GM12878 (cell line): Measurements from ENCODE around the gene IMPG2. TPM values are rescaled to one million over a fixed set of nuclear protein-coding genes. Genes with fewer than 3 reads are reported as not detected.
A peak's percentile ranks its signal among the peaks of the same experiment; 100 is the strongest.

ENCODE experiments used
- ATAC-seq: fragments of 200-7000 bp; cut with Tn5 transposase; 3 replicates; pipeline ENCODE4 v1.9.1; 2020; ENCODE audit warnings: mild to moderate bottlenecking, moderate library complexity
- BruUV-seq: library from RNA; stranded (reverse); fragments of 400-500 nt; replicated peaks from 2 replicates; lab custom pipeline; 2021; lab: Mats Ljungman, UMichigan
- CTCF ChIA-PET: fragments of 300-600 bp; sonication (Branson Sonifier 250); formaldehyde crosslinking; extraction: SDS; loops from one replicate; lab custom pipeline; 2021; ENCODE audit warnings: inconsistent platforms; lab: Yijun Ruan, JAX
- POLR2A ChIA-PET: fragments of 350-600 bp; formaldehyde crosslinking; extraction: SDS; loops from one replicate; lab custom pipeline; 2021; ENCODE audit warnings: inconsistent platforms; lab: Charles Lee
- RAD21 ChIA-PET: fragments of 300-600 bp; sonication (Branson Sonifier 250); formaldehyde crosslinking; loops from one replicate; lab custom pipeline; 2023; ENCODE audit warnings: antibody characterized with exemption; ENCODE audit not compliant: unreplicated experiment; lab: Charles Lee
- SMC1A ChIA-PET: fragments of 300-600 bp; sonication (Branson Sonifier 250); formaldehyde crosslinking; loops from one replicate; lab custom pipeline; 2023; ENCODE audit not compliant: unreplicated experiment, uncharacterized antibody; lab: Charles Lee
- DNase-seq: peaks from one replicate; pipeline ENCODE4 v3.0.0-alpha.2; 2011; ENCODE audit warnings: low read depth, low spot score
- FAIRE-seq: peaks from 3 replicates; lab custom pipeline; 2011; peaks lifted over from hg19 to GRCh38; lab: Jason Lieb, UNC
- H2AFZ ChIP-seq: 2 replicates; pipeline ENCODE4 v1.6.0; 2011; ENCODE audit warnings: low read depth, low read length, control low read depth; ENCODE audit not compliant: control insufficient read depth
- H3K27ac ChIP-seq: 2 replicates; pipeline ENCODE4 v1.5.1; 2011; ENCODE audit warnings: control low read depth; ENCODE audit not compliant: control insufficient read depth, insufficient read depth
- H3K27me3 ChIP-seq, 2 experiments: replicated peaks in 1 of 2; 2 replicates each; pipeline versions ENCODE4 v1.6.0 to v1.6.1; 2011; ENCODE audit warnings: low read length in 1 of 2; ENCODE audit not compliant: control insufficient read depth in 2 of 2, insufficient read depth in 2 of 2
- H3K36me3 ChIP-seq, 2 experiments: 2 replicates each; pipeline ENCODE4 v1.5.1; 2011; ENCODE audit warnings: low read length in 1 of 2; ENCODE audit not compliant: control insufficient read depth in 2 of 2, insufficient read depth in 2 of 2
- H3K4me1 ChIP-seq: 2 replicates; pipeline ENCODE4 v1.6.1; 2011; ENCODE audit warnings: mild to moderate bottlenecking, low read length, moderate library complexity, mixed read lengths; ENCODE audit not compliant: control insufficient read depth, insufficient read depth
- H3K4me2 ChIP-seq: 2 replicates; pipeline ENCODE4 v1.6.0; 2011; ENCODE audit warnings: control low read depth; ENCODE audit not compliant: control insufficient read depth, insufficient read depth
- H3K4me3 ChIP-seq: fragments of 200-600 bp; sonication (generic); 2 replicates; pipeline ENCODE4 v1.5.1; 2016
- H3K79me2 ChIP-seq: 2 replicates; pipeline ENCODE4 v1.6.0; 2011; ENCODE audit warnings: low read length; ENCODE audit not compliant: control insufficient read depth, insufficient read depth
- H3K9ac ChIP-seq: 2 replicates; pipeline ENCODE4 v1.8.0; 2011; ENCODE audit warnings: low read length, control low read depth, mixed read lengths; ENCODE audit not compliant: control insufficient read depth, insufficient read depth
- H3K9me3 ChIP-seq: replicated peaks from 3 replicates; pipeline ENCODE4 v1.5.1; 2011; ENCODE audit warnings: mild to moderate bottlenecking, low read length; ENCODE audit not compliant: control insufficient read depth, insufficient read depth
- H4K20me1 ChIP-seq: 2 replicates; pipeline ENCODE4 v1.6.0; 2011; ENCODE audit not compliant: control insufficient read depth, insufficient read depth
- CBX3 ChIP-seq: fragments of 200-600 bp; sonication (generic); IDR thresholded peaks from 2 replicates; pipeline ENCODE4 v1.6.1; 2016; ENCODE audit warnings: low read depth, borderline replicate concordance
- JUNB ChIP-seq: IDR thresholded peaks from 2 replicates; pipeline ENCODE4 v1.6.1; 2016; ENCODE audit warnings: antibody characterized with exemption, mild to moderate bottlenecking
- TCF12 ChIP-seq: IDR thresholded peaks from 2 replicates; pipeline ENCODE4 v1.6.1; 2011; ENCODE audit warnings: low read depth, mild to moderate bottlenecking, low read length
- ZNF622 ChIP-seq: fragments of 450-650 bp; IDR thresholded peaks from 2 replicates; pipeline ENCODE4 v1.6.1; 2017; ENCODE audit warnings: mild to moderate bottlenecking, inconsistent platforms
- WGBS: methylation state at CpG from one replicate; pipeline ENCODE4 v1.1.6; 2016; ENCODE audit warnings: low lambda C conversion rate; ENCODE audit not compliant: insufficient replicate concordance, insufficient coverage; ENCODE audit errors: missing lambda C conversion rate; 5-methylcytosine and 5-hydroxymethylcytosine counted together
- in situ Hi-C: fragments of 300-500 bp; cut with MboI; formaldehyde crosslinking; loops from 9 replicates; pipeline ENCODE4 v1.14.3; 2018; ENCODE audit warnings: mixed read lengths
- intact Hi-C: fragments of 100-400 bp; cut with micrococcal nuclease; formaldehyde crosslinking; loops from one replicate; pipeline ENCODE4 v1.14.2; 2022; ENCODE audit not compliant: unreplicated experiment
- polyA plus RNA-seq, 11 experiments: library from polyadenylated mRNA; depleted of rRNA in 4 of 11; unstranded in 6 of 11; stranded (reverse) in 5 of 11; fragments of >200 nt; fragmentation: Nextera tagmentation in 4 of 11; fragmentation: Illumina TruSeq in 1 of 11; extraction: Ambion mirVana in 4 of 11; extraction: Trizol in 1 of 11; gene quantifications; 1 replicate in 1 of 11; 2 replicates in 10 of 11; pipeline versions ENCODE4 v1.2.1 to v1.2.3, GENCODE V29; 2011 to 2016; ENCODE audit warnings: inconsistent platforms in 2 of 11, missing spikeins in 2 of 11, low read depth in 1 of 11
- total RNA-seq, 4 experiments: library from RNA; depleted of rRNA in 3 of 4; stranded (reverse); fragments of >200 nt in 3 of 4; fragmentation: Illumina TruSeq in 1 of 4; extraction: Trizol in 1 of 4; gene quantifications; 2 replicates each; pipeline versions ENCODE4 v1.2.1 to v1.2.3, GENCODE V29; 2013 to 2021

The IMPG2 gene
- total and polyA plus RNA-seq, 10 of the 15 experiments (the other 5 are each of a cell fraction or from before 2014, with no cell fraction given): under 0.01 to 0.17 (median 0.10) TPM; not detected in 3

GRCh38 chr3:101292027-101292426 is 28.3 kb downstream of the IMPG2 start:
- Histone ChIP-seq H3K9me3 (no peaks in the 10 kb centered on the region), H3K4me1 (no peaks in the 10 kb centered on the region), H3K9ac (no peak overlapping the region), H3K4me2 (no peak overlapping the region), H4K20me1 (no peaks in the 10 kb centered on the region), H3K27me3 (no peaks in the 10 kb centered on the region), H3K36me3 (no peaks in the 10 kb centered on the region), H3K4me3 (no peak overlapping the region), H3K27ac (no peak overlapping the region), H3K79me2 (no peaks in the 10 kb centered on the region), H2AFZ (no peak overlapping the region)
- TF ChIP-seq JUNB (0 out of 2 replicates have a peak, but pooled peaks have one; percentile 40), ZNF622 (no peak)
- SMC1A ChIA-PET: no interaction called here
- no TSS peak for BruUV-seq
- FAIRE-seq (no peak), DNase-seq (no peak), ATAC-seq (peak; percentile 43; the same call in 2 of the 3 replicates)
- CTCF ChIA-PET: no interaction called here
- intact Hi-C loops (no loop called here), in situ Hi-C loops (no loop called here)
- POLR2A ChIA-PET: no interaction called here
- RAD21 ChIA-PET: no interaction called here

- no peak for ATAC-seq
- SMC1A ChIA-PET: no interaction called here
Observed at GRCh38 chr3:101288294-101288693, 32.1 kb downstream of the IMPG2 start.

More at GRCh38 chr3:101288294-101288693, 32.1 kb downstream of the IMPG2 start:
- Histone ChIP-seq H3K9me3 (no peaks in the 10 kb centered on the region), H3K4me2 (no peak overlapping the region), H3K27me3 (no peaks in the 10 kb centered on the region), H3K4me1 (no peaks in the 10 kb centered on the region), H4K20me1 (no peaks in the 10 kb centered on the region), H2AFZ (no peak overlapping the region), H3K79me2 (no peaks in the 10 kb centered on the region), H3K27ac (no peak overlapping the region), H3K4me3 (no peak overlapping the region), H3K9ac (no peak overlapping the region), H3K36me3 (no peaks in the 10 kb centered on the region)
- ChIA-PET POLR2A (no interaction called here), RAD21 (no interaction called here), CTCF (interaction anchor here (0.6 kb wide), 1 partner anchor 24 kb away, joined by 3 read pairs; no protein-coding TSS in a partner anchor)
- WGBS: 44% methylated on average over 2 of the region's 2 CpGs
- no peak for TF ChIP-seq TCF12
- no peak for TF ChIP-seq CBX3
- DNase-seq (no peak), FAIRE-seq (no peak)
- intact Hi-C loops: no loop called here
- BruUV-seq: no TSS peak
- in situ Hi-C loops: no loop called here
